GM12872 (cell line): ENCODE results near the gene CKLF.

Source experiments
- CTCF ChIP-seq: IDR thresholded peaks from 3 replicates; pipeline ENCODE4 v1.5.1; 2011; ENCODE audit warnings: low read depth, mild to moderate bottlenecking, low read length, moderate library complexity; ENCODE audit not compliant: insufficient read depth

The CKLF gene

GRCh38 chr16:66529475-66529874 is 22.9 kb upstream of the CKLF start:
- no peak for TF ChIP-seq CTCF

- TF ChIP-seq CTCF = no peak
Measured at GRCh38 chr16:66534376-66534799, 18.0 kb upstream of the CKLF start.

- no peak for TF ChIP-seq CTCF
Measured at GRCh38 chr16:66536525-66536924, 15.9 kb upstream of the CKLF start.

- TF ChIP-seq CTCF = no peak
Measured at GRCh38 chr16:66537236-66537635, 15.1 kb upstream of the CKLF start.

- no peak for TF ChIP-seq CTCF
Measured at GRCh38 chr16:66538910-66539309, 13.5 kb upstream of the CKLF start.

- no peak for TF ChIP-seq CTCF
Measured at GRCh38 chr16:66539623-66540469, 12.5 kb upstream of the CKLF start.

GRCh38 chr16:66541388-66542355 is 10.7 kb upstream of the CKLF start:
- no peak for TF ChIP-seq CTCF
